Chondrocyte (in vitro differentiated cells): Measurements from ENCODE around the gene UBE2G2. TPM values are rescaled to one million over a fixed set of nuclear protein-coding genes. Genes with fewer than 3 reads are reported as not detected.

Experiments used
- DNase-seq: peaks from one replicate; pipeline ENCODE4 v3.0.0; 2021; ENCODE audit warnings: mixed read lengths, low spot score
- H3K27ac Mint-ChIP-seq: one replicate; pipeline ENCODE4 v1.8.0; 2021; ENCODE audit warnings: mild to moderate bottlenecking, moderate library complexity, mixed read lengths; ENCODE audit not compliant: unreplicated experiment
- H3K27me3 Mint-ChIP-seq: 2 replicates; pipeline ENCODE4 v1.8.0; 2021; ENCODE audit warnings: low read depth, mixed read lengths
- H3K36me3 Mint-ChIP-seq: 2 replicates; pipeline ENCODE4 v1.8.0; 2021; ENCODE audit warnings: low read depth, mixed read lengths
- H3K4me1 Mint-ChIP-seq: 2 replicates; pipeline ENCODE4 v1.8.0; 2021; ENCODE audit warnings: low read depth, mild to moderate bottlenecking, mixed read lengths
- H3K4me3 Mint-ChIP-seq: one replicate; pipeline ENCODE4 v1.8.0; 2021; ENCODE audit warnings: mild to moderate bottlenecking, moderate library complexity, mixed read lengths; ENCODE audit not compliant: unreplicated experiment
- H3K9me3 Mint-ChIP-seq: 2 replicates; pipeline ENCODE4 v1.8.0; 2021; ENCODE audit warnings: low read depth, mixed read lengths
- CTCF ChIP-seq: fragments of 200-600 bp; sonication (generic); IDR thresholded peaks from 2 replicates; pipeline ENCODE4 v1.5.0; 2021; ENCODE audit warnings: antibody characterized with exemption, mild to moderate bottlenecking, moderate library complexity
- total RNA-seq: library from RNA; stranded (reverse); gene quantifications from 3 replicates; pipeline ENCODE4 v1.2.1, GENCODE V29; 2021

The UBE2G2 gene
- total RNA-seq, 1 donor from 2014 or later: 48.5 TPM

GRCh38 chr21:44752671-44753235 is 48.9 kb downstream of the UBE2G2 start:
- DNase-seq: no peak
- Mint-ChIP-seq H3K27ac (no peak overlapping the region), H3K4me3 (no peak overlapping the region)

GRCh38 chr21:44751799-44752636 is 49.6 kb downstream of the UBE2G2 start:
- H3K4me1 Mint-ChIP-seq: peaks cover 15% of the 10 kb centered on the region
- H3K9me3 Mint-ChIP-seq: peaks cover 6% of the 10 kb centered on the region
- no peak overlapping the region for H3K27ac Mint-ChIP-seq
- H3K36me3 Mint-ChIP-seq: peaks cover 6% of the 10 kb centered on the region
- DNase-seq: peak; percentile 86
- H3K27me3 Mint-ChIP-seq: peaks cover 18% of the 10 kb centered on the region
- TF ChIP-seq CTCF: no peak
- no peak overlapping the region for H3K4me3 Mint-ChIP-seq

More at GRCh38 chr21:44752671-44753235, 48.9 kb downstream of the UBE2G2 start:
- peaks cover 6% of the 10 kb centered on the region for H3K36me3 Mint-ChIP-seq
- TF ChIP-seq CTCF: no peak
- peaks cover 14% of the 10 kb centered on the region for H3K27me3 Mint-ChIP-seq
- H3K9me3 Mint-ChIP-seq: peaks cover 6% of the 10 kb centered on the region
- H3K4me1 Mint-ChIP-seq: peaks cover 15% of the 10 kb centered on the region

GRCh38 chr21:44751186-44751798 is 50.3 kb downstream of the UBE2G2 start:
- Mint-ChIP-seq H3K4me1 (peaks cover 15% of the 10 kb centered on the region), H3K9me3 (peaks cover 6% of the 10 kb centered on the region), H3K27me3 (peaks cover 19% of the 10 kb centered on the region), H3K36me3 (peaks cover 6% of the 10 kb centered on the region), H3K27ac (no peak overlapping the region), H3K4me3 (no peak overlapping the region)
- TF ChIP-seq CTCF: no peak
- DNase-seq: peak; percentile 83

GRCh38 chr21:44750675-44751025 is 51.0 kb downstream of the UBE2G2 start:
- no peak overlapping the region for H3K4me3 Mint-ChIP-seq
- peaks cover 15% of the 10 kb centered on the region for H3K4me1 Mint-ChIP-seq
- peaks cover 6% of the 10 kb centered on the region for H3K9me3 Mint-ChIP-seq
- H3K36me3 Mint-ChIP-seq: peaks cover 6% of the 10 kb centered on the region
- H3K27ac Mint-ChIP-seq: no peak overlapping the region
- H3K27me3 Mint-ChIP-seq: peaks cover 23% of the 10 kb centered on the region
- no peak for TF ChIP-seq CTCF
- DNase-seq: no peak
